ENCODE data around the gene TLR5.

DNA sequence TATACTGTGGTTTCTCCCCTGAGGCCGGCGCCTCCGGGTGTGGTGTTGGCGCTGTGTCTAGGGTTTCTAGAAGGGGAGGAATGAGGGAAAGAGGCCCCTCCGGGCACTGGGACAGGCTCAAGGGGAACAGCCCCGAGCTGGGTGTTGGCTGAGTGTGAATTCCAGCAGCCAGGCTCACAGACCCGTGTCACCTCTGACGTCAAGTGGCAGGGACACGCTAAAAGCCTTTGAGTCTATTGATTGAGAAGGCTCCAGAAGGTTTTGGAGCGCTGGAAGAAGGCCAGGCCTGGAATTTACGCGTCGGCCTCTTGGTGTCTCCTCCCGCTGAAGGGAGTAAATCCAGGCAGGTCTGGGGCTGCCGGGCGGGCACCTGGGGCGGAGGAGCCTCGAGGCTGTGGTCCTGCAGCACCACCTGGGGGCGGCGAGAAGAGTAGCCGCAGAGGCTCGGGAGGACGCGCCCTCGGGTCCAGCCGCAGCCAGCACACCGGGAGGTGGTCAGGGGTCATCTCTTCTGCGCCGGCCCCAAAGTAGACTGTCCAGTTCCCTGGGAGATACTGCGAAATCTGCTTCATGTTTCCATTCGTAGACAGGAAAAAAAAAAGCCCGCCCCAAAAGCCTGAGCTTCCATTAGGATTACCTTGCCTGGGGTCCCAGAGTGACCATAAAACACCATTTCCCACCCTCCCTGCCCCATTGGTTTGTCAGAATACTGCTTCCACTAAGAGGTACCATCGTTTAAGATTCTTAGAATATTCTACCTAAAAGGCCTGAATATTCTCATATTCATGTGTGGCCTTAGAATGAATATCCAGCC, 61.7 kb downstream of the TLR5 start:
- TF ChIP-seq ZFP3 (CRISPR knock-in tag; IDR thresholded peaks at IDR 0.05) (no peak), ZFP30 (CRISPR knock-in tag; IDR thresholded peaks at IDR 0.05) (no peak), ZNF70 (CRISPR knock-in tag; IDR thresholded peaks at IDR 0.05) (no peak), TCF4 (CRISPR knock-in tag; IDR thresholded peaks at IDR 0.05; ENCODE audit: borderline replicate concordance) (no peak; the same call in 1 of the 2 replicates)
